Activated naive CD4-positive, alpha-beta T cell treated with anti-CD3 and anti-CD28 coated beads, Interleukin-2, amount 50 U/mL, for 72 hours (primary cell): Measurements from ENCODE around the gene SH3D19. TPM values are rescaled to one million over a fixed set of nuclear protein-coding genes. Genes with fewer than 3 reads are reported as not detected.

Experiments
- ATAC-seq, 2 donors: fragments of 150-1000 bp; cut with Tn5 transposase; 2 replicates each; pipeline ENCODE4 v1.10.0; 2021; ENCODE audit warnings: mild to moderate bottlenecking in 2 of 2, moderate library complexity in 2 of 2
- DNase-seq, 2 donors: peaks; one replicate each; pipeline ENCODE4 v3.0.0; 2021 to 2022; ENCODE audit warnings: low spot score in 2 of 2
- H3K27ac Mint-ChIP-seq, 2 donors: one replicate each; pipeline ENCODE4 v1.8.0; 2022; ENCODE audit warnings: mild to moderate bottlenecking in 2 of 2, mixed read lengths in 2 of 2
- H3K36me3 Mint-ChIP-seq, 2 donors: one replicate each; pipeline ENCODE4 v1.8.0; 2022; ENCODE audit warnings: mixed read lengths in 2 of 2
- H3K9me3 Mint-ChIP-seq, 2 donors: one replicate each; pipeline ENCODE4 v1.8.0; 2022; ENCODE audit warnings: mixed read lengths in 2 of 2
- total RNA-seq, 2 donors: library from RNA; stranded (reverse); gene quantifications; one replicate each; pipeline ENCODE4 v1.2.3, GENCODE V29; 2022

The SH3D19 gene
- total RNA-seq, 2 donors from 2014 or later = 1.7 TPM; not detected in 1

DNA sequence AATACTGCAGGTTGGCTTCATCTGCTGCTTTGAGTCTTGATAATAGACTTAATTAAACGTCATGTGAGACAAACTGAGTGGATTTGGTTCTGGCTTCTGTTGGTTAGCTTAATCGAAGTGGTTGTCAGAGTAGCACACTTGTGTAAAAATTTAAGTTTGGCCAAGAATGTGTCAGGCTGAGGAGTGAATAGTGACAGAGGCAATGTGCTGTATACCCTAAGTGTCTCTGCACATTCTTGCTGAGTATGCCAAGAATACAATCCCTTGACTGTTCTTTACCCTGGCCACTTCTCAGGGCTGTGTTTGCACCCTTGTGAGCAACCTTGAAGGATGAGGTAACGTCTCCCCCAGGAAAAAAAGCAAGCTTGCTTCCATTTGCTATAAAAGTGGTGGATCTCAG is 211.1 kb downstream of the SH3D19 start:
- DNase-seq = no peak
- ATAC-seq = peak in 1 of 2 donors; percentile 8
- no peaks in the 10 kb centered on the region for H3K36me3 Mint-ChIP-seq
- no peak overlapping the region for H3K27ac Mint-ChIP-seq
- no peaks in the 10 kb centered on the region for H3K9me3 Mint-ChIP-seq

DNA sequence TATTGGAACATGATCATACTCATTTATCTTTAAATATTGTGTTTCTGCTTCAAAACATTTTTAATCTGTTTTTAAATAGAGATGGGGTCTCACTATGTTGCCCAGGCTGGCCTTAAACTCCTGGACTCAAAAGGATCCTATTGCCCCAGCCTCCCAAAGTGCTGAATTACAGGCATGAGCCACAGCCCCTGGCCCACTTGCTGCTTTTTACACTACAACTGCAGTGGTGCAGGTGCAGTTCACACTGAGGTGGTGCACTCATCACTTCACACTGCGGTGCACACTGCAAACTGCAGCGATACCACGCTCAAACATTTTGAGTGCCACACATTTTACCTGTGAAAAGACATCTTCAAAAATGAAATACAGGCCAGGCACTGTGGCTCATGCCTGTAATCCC is 215.2 kb downstream of the SH3D19 start:
- H3K36me3 Mint-ChIP-seq = peaks cover 0 to 16% of the 10 kb centered on the region in 2 donors
- ATAC-seq = no peak
- H3K9me3 Mint-ChIP-seq = no peaks in the 10 kb centered on the region
- no peak for DNase-seq
- H3K27ac Mint-ChIP-seq = no peak overlapping the region

GRCh38 chr4:151107063-151107462 is 218.3 kb downstream of the SH3D19 start:
- Mint-ChIP-seq H3K36me3 (peaks cover 9 to 30% of the 10 kb centered on the region in 2 donors), H3K9me3 (no peaks in the 10 kb centered on the region), H3K27ac (no peak overlapping the region)
- no peak for ATAC-seq
- no peak for DNase-seq

DNA sequence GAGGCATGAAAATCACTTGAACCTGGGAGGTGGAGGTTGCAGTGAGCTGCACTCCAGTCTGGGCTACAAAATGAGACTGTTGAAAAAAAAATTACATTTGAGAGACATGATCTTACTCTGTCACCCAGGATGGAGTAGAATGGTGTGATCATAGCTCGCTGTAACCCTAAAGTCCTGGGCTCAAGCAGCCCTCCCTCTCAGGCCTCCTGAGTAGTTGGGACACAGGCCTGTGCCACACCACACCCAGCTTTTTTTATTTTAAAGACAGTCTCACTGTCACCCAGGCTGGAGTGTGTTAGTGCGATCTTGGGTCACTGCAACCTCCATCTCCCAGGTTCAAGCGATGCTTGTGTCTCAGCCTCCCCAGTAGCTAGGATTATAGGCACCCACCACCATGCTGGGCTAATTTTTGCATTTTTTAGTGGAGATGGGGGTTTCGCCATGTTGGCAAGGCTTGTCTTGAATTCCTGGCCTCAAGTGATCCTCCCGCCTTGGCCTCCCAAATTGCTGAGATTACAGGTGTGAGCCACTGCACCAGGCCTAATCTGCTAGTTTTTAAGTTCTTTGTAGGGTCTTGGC is 219.9 kb downstream of the SH3D19 start:
- DNase-seq (no peak), ATAC-seq (peak; percentile 19 to 29)
- H3K9me3 Mint-ChIP-seq = no peaks in the 10 kb centered on the region
- peaks cover 21 to 44% of the 10 kb centered on the region in 2 donors for H3K36me3 Mint-ChIP-seq
- no peak overlapping the region for H3K27ac Mint-ChIP-seq

- Mint-ChIP-seq H3K27ac (peak overlapping the region in 1 of 2 donors; percentile 26), H3K36me3 (peaks cover 30 to 54% of the 10 kb centered on the region in 2 donors)
- no peak for ATAC-seq
These were observed 220.8 kb downstream of the SH3D19 start for GRCh38 chr4:151104621-151105020.

GRCh38 chr4:151103758-151104157 is 221.6 kb downstream of the SH3D19 start:
- DNase-seq = no peak
- Mint-ChIP-seq H3K9me3 (no peaks in the 10 kb centered on the region), H3K36me3 (peaks cover 34 to 58% of the 10 kb centered on the region in 2 donors), H3K27ac (peak overlapping the region in 1 of 2 donors; percentile 77)
- no peak for ATAC-seq

More at GRCh38 chr4:151104621-151105020, 220.8 kb downstream of the SH3D19 start:
- DNase-seq = no peak
- H3K9me3 Mint-ChIP-seq = no peaks in the 10 kb centered on the region

GRCh38 chr4:151100531-151100930 is 224.9 kb downstream of the SH3D19 start:
- H3K9me3 Mint-ChIP-seq = no peaks in the 10 kb centered on the region
- no peak for DNase-seq
- ATAC-seq = no peak
- H3K27ac Mint-ChIP-seq = peak overlapping the region; percentile 97 to 100
- peaks cover 34 to 42% of the 10 kb centered on the region in 2 donors for H3K36me3 Mint-ChIP-seq

GRCh38 chr4:151099976-151100417 is 225.4 kb downstream of the SH3D19 start:
- DNase-seq = no peak
- no peak for ATAC-seq
- peaks cover 0 to 4% of the 10 kb centered on the region in 2 donors for H3K9me3 Mint-ChIP-seq
- peaks cover 34 to 46% of the 10 kb centered on the region in 2 donors for H3K36me3 Mint-ChIP-seq
- H3K27ac Mint-ChIP-seq = peak overlapping the region; percentile 97 to 100

DNA sequence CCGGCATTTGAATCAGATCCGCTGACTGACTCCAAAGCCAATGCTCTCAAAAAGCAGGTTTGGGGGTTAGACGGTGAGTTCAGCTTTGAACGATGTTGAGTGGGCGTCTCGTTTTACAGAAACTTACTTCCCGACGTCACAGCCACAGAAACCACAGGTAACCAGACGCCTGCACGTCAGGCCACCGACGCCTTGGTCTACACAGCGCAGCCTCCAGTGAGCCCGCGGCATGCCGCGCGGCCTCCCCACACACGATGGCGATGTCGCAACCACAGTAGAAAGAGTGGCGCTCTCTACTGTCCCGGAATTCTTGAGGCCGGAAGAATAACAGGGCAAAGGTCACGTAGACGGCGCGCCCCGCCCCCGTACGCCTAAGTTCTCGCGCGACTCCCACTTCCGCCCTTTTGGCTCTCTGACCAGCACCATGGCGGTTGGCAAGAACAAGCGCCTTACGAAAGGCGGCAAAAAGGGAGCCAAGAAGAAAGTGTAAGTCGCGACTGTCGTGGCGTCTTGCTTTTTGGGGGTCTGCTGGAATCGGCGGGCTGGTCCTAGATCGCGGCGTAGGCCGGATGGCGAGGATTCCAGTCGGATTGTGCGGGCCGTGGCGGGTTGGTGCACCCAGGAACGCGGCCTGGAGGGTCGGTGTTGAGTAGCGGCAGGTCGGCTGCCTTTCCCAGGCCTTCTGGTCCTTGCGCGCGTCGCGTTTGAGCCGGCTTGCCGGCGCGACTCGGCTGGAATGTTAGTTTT is 226.0 kb downstream of the SH3D19 start, which contains the start of gene RPS3A:
Gene RPS3A (plus strand): TSS at position 400 of the 747 bp plus-strand sequence. CDS start 25 bp downstream, at position 425.
- peaks cover 0 to 6% of the 10 kb centered on the region in 2 donors for H3K9me3 Mint-ChIP-seq
- peak; percentile 91 to 93 for ATAC-seq
- H3K36me3 Mint-ChIP-seq = peaks cover 34 to 48% of the 10 kb centered on the region in 2 donors
- peak within 1 kb of the TSS; percentile 97 to 100 for H3K27ac Mint-ChIP-seq
- DNase-seq = peak; percentile 99 to 100

GRCh38 chr4:151098979-151099228 is 226.5 kb downstream of the SH3D19 start:
- Mint-ChIP-seq H3K9me3 (peaks cover 0 to 6% of the 10 kb centered on the region in 2 donors), H3K36me3 (peaks cover 34 to 48% of the 10 kb centered on the region in 2 donors), H3K27ac (peak overlapping the region; percentile 97 to 100)
- DNase-seq (no peak), ATAC-seq (peak in 1 of 2 donors; percentile 81)

DNA sequence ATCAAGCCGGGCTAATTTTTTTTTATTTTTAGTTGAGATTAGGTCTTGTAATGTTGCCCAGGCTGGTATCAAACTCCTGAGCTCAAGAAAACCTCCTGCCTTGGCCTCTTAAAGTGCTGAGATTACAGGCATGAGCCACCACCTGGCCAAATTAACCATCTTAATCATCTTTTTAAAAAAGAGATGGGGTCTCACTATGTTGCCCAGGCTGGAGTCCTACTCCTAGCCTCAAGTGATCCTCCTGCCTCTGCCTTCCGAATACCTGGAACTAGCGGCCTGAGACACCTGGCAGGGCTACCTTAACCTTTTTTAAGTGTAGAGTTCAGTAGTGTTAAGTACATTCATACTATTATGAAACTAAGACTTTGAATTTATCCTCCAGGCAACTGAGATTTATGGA is 227.6 kb downstream of the SH3D19 start:
- H3K9me3 Mint-ChIP-seq = peaks cover 0 to 6% of the 10 kb centered on the region in 2 donors
- no peak for ATAC-seq
- peak overlapping the region; percentile 97 to 100 for H3K27ac Mint-ChIP-seq
- H3K36me3 Mint-ChIP-seq = peaks cover 32 to 40% of the 10 kb centered on the region in 2 donors
- no peak for DNase-seq

- Mint-ChIP-seq H3K27ac (no peak overlapping the region), H3K36me3 (peaks cover 9 to 15% of the 10 kb centered on the region in 2 donors), H3K9me3 (peaks cover 0 to 6% of the 10 kb centered on the region in 2 donors)
- ATAC-seq = no peak
- no peak for DNase-seq
These were observed 230.3 kb downstream of the SH3D19 start for GRCh38 chr4:151095142-151095541.

DNA sequence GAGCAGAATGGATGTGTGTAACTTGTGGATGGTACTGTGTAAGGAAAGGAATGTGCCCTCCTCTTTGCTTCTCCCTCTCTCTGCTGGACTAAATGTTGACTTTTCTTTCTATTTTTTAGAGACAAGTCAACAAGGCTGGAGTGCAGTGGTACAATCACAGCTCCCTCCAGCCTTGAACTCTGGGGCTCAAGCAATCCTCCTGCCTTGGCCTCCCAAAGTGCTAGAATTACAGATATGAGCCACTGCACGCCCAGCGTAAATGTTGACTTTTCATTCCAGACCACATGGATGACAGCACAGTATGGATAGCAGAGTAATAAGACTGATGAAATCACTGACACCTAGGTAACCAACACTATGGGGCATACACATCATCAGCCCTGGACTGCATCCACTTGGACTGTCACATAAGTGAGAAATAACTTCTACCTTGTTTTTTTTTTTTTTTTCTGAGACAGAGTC is 231.1 kb downstream of the SH3D19 start:
- Mint-ChIP-seq H3K9me3 (peaks cover 0 to 6% of the 10 kb centered on the region in 2 donors), H3K36me3 (peaks cover under 1 to 7% of the 10 kb centered on the region in 2 donors), H3K27ac (no peak overlapping the region)
- ATAC-seq (no peak), DNase-seq (no peak)

DNA sequence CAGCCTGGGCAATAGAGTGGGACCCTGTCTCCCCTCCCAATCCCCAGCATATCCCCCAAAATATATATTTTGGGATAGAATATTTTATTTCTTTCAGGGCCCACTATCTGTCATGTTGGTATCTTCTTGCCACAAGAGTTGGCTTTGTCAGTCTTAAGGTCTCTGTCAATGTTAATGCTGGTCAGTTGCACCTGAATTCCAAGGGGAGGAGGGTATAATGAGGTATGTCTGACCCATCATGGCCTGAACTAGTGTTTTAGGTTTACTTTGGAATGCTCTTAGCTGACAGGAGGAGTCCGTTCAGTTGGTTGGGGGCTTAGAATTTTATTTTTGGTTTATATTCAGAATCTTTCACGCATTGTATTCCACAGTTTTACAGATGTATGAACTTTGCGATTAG is 232.2 kb downstream of the SH3D19 start:
- no peak overlapping the region for H3K27ac Mint-ChIP-seq
- ATAC-seq (no peak), DNase-seq (no peak)
- peaks cover 0 to 6% of the 10 kb centered on the region in 2 donors for H3K9me3 Mint-ChIP-seq
- H3K36me3 Mint-ChIP-seq = peaks cover 0 to 6% of the 10 kb centered on the region in 2 donors

DNA sequence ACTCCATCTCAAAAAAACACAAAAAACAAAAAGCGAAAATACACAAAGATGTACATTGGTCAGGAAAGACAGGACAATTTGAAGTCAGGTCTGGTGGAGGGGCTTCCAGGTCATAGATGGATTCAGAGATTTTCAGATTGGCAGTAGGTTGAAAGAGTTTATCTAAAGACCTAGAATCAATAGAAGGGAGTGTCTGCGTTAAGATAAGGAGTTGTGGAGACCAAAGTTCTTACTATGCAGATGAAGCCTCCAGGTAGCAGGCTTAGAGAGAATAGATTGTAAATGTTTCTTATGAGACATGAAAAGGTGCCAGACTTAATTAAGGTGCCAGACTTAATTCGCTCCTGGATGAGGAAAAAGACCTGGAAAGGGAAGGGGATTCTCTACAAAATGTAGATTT is 232.9 kb downstream of the SH3D19 start:
- peaks cover 0 to 6% of the 10 kb centered on the region in 2 donors for H3K36me3 Mint-ChIP-seq
- H3K9me3 Mint-ChIP-seq = peaks cover 0 to 6% of the 10 kb centered on the region in 2 donors
- ATAC-seq (no peak), DNase-seq (no peak)
- peak overlapping the region in 1 of 2 donors; percentile 65 for H3K27ac Mint-ChIP-seq

GRCh38 chr4:151091047-151091446 is 234.4 kb downstream of the SH3D19 start:
- H3K9me3 Mint-ChIP-seq = peaks cover 0 to 6% of the 10 kb centered on the region in 2 donors
- H3K36me3 Mint-ChIP-seq = peaks cover 0 to 6% of the 10 kb centered on the region in 2 donors
- ATAC-seq (no peak), DNase-seq (no peak)
- H3K27ac Mint-ChIP-seq = no peak overlapping the region

DNA sequence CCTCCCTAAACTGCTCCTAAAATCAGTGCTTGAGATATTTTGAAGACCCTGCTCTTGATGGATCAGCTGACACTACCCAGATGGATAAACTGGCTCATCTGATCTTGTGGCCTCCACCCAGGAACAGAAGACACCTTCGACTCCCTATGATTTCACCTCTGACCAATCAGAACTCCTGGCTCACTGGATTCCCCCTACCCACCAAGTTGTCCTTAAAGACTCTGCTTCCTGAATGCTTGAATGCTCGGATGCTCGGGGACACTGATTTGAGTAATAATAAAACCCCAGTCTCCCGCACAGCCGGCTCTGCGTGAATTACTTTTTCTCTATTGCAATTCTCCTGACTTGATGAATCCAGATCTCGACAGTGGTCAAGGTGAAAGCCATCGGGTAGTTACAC is 237.9 kb downstream of the SH3D19 start:
- ATAC-seq (no peak), DNase-seq (no peak)
- Mint-ChIP-seq H3K27ac (no peak overlapping the region), H3K9me3 (no peaks in the 10 kb centered on the region), H3K36me3 (no peaks in the 10 kb centered on the region)
